Mammary epithelial cell (primary cell): Measurements from ENCODE around the gene THOC7.

Experiments
- CTCF ChIP-seq, 2 donors: IDR thresholded peaks in 1 of 2; conservative IDR thresholded peaks in 1 of 2; 2 replicates each; pipeline ENCODE4 v1.5.1; 2011 to 2012; ENCODE audit warnings: inconsistent platforms in 2 of 2, low read length in 2 of 2, mild to moderate bottlenecking in 2 of 2, control low read depth in 1 of 2, low read depth in 1 of 2; ENCODE audit not compliant: insufficient read depth in 1 of 2; ENCODE audit errors: extremely low read depth in 1 of 2
- EZH2 ChIP-seq: IDR thresholded peaks from 2 replicates; pipeline ENCODE4 v1.6.1; 2012; ENCODE audit warnings: low read length, inconsistent platforms, borderline replicate concordance

- TF ChIP-seq CTCF (conservative IDR thresholded peaks at IDR 0.05 in 1 of 2, IDR thresholded peaks at IDR 0.05 in 1 of 2; ENCODE audit: extremely low read depth in 1 of 2, insufficient read depth in 1 of 2, low read depth in 1 of 2, low read length in 2 of 2) (peak; percentile 78 to 80), EZH2 (no peak)
Measured at GRCh38 chr3:63818282-63819150, 45.1 kb downstream of the THOC7 start.
